Heart right ventricle (tissue), 16 donors: ENCODE measurements around the gene TMEM51. TPM values are rescaled to one million over a fixed set of nuclear protein-coding genes. Genes with fewer than 3 reads are reported as not detected.

Experiments
- ATAC-seq, 8 donors: fragments of 200-7000 bp; cut with Tn5 transposase; one replicate each; pipeline ENCODE4 v1.9.1; 2020; ENCODE audit warnings: mild to moderate bottlenecking in 8 of 8, moderate library complexity in 8 of 8, moderate number of reproducible peaks in 1 of 8
- DNase-seq, 2 donors: peaks; one replicate each; pipeline ENCODE4 v3.0.0-alpha.2; 2020
- H3K27ac ChIP-seq, 10 donors: fragments of 200-600 bp; sonication (generic) in 2 of 10; one replicate each; pipeline versions ENCODE4 v1.5.0 to v1.8.0; 2020 to 2022; ENCODE audit warnings: mild to moderate bottlenecking in 3 of 10
- H3K27me3 ChIP-seq, 7 donors: fragments of 200-600 bp; one replicate each; pipeline ENCODE4 v1.8.0; 2021 to 2022; ENCODE audit warnings: mild to moderate bottlenecking in 2 of 7
- H3K36me3 ChIP-seq, 9 donors: fragments of 200-600 bp; sonication (generic) in 1 of 9; one replicate each; pipeline versions ENCODE4 v1.5.0 to v1.8.0; 2020 to 2022; ENCODE audit warnings: mild to moderate bottlenecking in 2 of 9
- H3K4me1 ChIP-seq, 9 donors: fragments of 200-600 bp; sonication (generic) in 1 of 9; one replicate each; pipeline versions ENCODE4 v1.5.0 to v1.8.0; 2020 to 2022; ENCODE audit warnings: mild to moderate bottlenecking in 4 of 9
- H3K4me3 ChIP-seq, 10 donors: fragments of 200-600 bp; sonication (generic) in 2 of 10; one replicate each; pipeline versions ENCODE4 v1.5.0 to v1.8.0; 2020 to 2022; ENCODE audit warnings: mild to moderate bottlenecking in 7 of 10, moderate library complexity in 2 of 10
- H3K9me3 ChIP-seq, 11 donors: fragments of 200-600 bp in 10 of 11; sonication (generic) in 2 of 11; one replicate each; pipeline versions ENCODE4 v1.5.0 to v1.8.0; 2013 to 2022; ENCODE audit warnings: mild to moderate bottlenecking in 2 of 11, control low read depth in 1 of 11, moderate library complexity in 1 of 11
- CTCF ChIP-seq, 9 donors: fragments of 200-600 bp; sonication (generic) in 2 of 9; IDR thresholded peaks; one replicate each; pipeline versions ENCODE4 v1.5.0 to v1.8.0; 2021 to 2022; ENCODE audit warnings: antibody characterized with exemption in 9 of 9, mild to moderate bottlenecking in 5 of 9, moderate library complexity in 1 of 9
- WGBS, 2 donors: extraction: QIAGEN DNeasy Blood & Tissue Kit; methylation state at CpG; one replicate each; pipeline ENCODE4 v1.1.7; 2013; ENCODE audit warnings: inconsistent platforms in 1 of 2; 5-methylcytosine and 5-hydroxymethylcytosine counted together
- intact Hi-C, 10 donors: fragments of 100-400 bp; cut with DNase I; formaldehyde crosslinking; loops; one replicate each; pipeline versions ENCODE4 v1.11.1 to v1.14.2; 2022
- polyA plus RNA-seq, 2 donors: library from polyadenylated mRNA; stranded (reverse); fragments of 200-250 nt; gene quantifications; one replicate each; pipeline ENCODE4 v1.2.3, GENCODE V29; 2013
- total RNA-seq, 10 donors: library from RNA; stranded (reverse); fragmentation: NEBNext Ultra II Directional in 3 of 10; extraction: Animal tissue kit (Norgen Biotek cat#: 25700) in 3 of 10; gene quantifications; one replicate each; pipeline versions ENCODE4 v1.2.1 to v1.2.4, GENCODE V29; 2021 to 2023
- donor health status: Arrhythmogenic right ventricular cardiomyopathy.
- donor health status: ischemic (EF 13 %, LVEDD 7.1; RV severe dilation, severe dysfunction).
- donor health status: healthy with polysubstance abuse.
- donor health status: DM: no; HTN: yes; CAD: no.
- donor health status: DM: no; HTN: no; CAD: no.
- donor health status: ischemic (EF 25% LVEDD 6.9; RV normal size, moderate dysfunction).
- donor health status: ischemic (EF 25% LVEDD 5.7; RV mildly dilated, moderate dysfunction).
- donor health status: healthy.
- donor health status: DM: yes; HTN: yes; CAD: no.
- donor health status: Ischemic cardiomyopathy.
- donor health status: ischemic (EF 35%, LVEDD 5.7; RV mildly dilated, moderate dysfunction).
- donor health status: nonischemic (EF 11% LVEDD 7.7; RV severe dilation, severe dysfunction).
- donor health status: DM: yes; HTN: yes; CAD: no.
- donor health status: PGD.
- donor health status: ischemic (EF 29% LVEDD 5.4; RV normal size, mild dysfunction).
- donor health status: nonischemic (EF 23%, LVEDD 6.1; RV moderate dilation, normal function).

The TMEM51 gene
- total and polyA plus RNA-seq, 12 donors, result 2.0 to 9.5 (median 3.2) TPM

DNA sequence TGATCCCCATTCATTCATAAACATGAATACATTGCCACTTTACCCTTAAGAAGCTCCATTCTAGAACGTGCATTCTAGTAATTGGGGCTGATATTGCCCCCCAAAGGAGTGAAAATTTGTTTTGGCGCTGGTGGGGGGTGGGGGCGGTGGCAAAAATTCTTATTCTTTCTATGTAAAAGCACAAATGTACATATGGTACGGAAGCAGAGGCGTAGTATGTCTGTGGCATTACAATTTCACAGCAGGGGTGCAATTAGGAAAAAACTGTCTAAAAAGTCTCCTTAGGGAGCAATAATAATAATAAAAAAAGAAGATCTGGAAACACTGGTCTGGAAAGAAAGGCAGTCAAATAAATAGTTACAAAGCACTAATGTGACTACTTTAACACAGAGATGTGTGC, 40.4 kb upstream of the TMEM51 start:
- no peaks in the 10 kb centered on the region for H3K36me3 ChIP-seq
- WGBS, 2 donors, result 92 to 94% methylated on average over 5 of the region's 5 CpGs
- ATAC-seq, result no peak
- TF ChIP-seq CTCF (IDR thresholded peaks at IDR 0.05), result no peak
- H3K27me3 ChIP-seq, result peaks cover 0 to 3% (median 0%) of the 10 kb centered on the region in 7 donors
- intact Hi-C loops, result no loop called here
- DNase-seq, result no peak
- H3K9me3 ChIP-seq, result no peaks in the 10 kb centered on the region
- no peak overlapping the region for H3K4me3 ChIP-seq
- H3K4me1 ChIP-seq, result no peaks in the 10 kb centered on the region
- no peak overlapping the region for H3K27ac ChIP-seq

DNA sequence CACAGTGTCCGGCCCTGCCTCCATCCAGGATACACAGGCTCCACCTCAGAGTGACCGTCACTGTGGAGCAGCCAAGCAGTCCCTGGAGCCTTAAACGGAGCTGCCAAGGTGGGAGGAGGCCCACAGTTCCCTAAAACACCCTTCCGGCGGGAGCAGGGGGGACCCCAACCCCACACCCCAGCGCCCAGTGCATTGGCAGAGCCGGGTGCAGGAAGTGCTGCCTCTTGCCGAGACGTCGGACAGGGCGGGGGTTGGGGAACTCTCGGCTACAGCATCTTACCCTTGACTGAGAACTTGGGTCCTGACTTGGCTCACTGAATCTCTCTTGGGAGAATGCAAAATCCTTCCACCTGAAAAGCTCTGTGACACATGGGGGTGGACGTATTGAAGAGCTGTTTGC, 38.7 kb upstream of the TMEM51 start:
- no peaks in the 10 kb centered on the region for H3K9me3 ChIP-seq
- no peak for DNase-seq
- no peaks in the 10 kb centered on the region for H3K4me1 ChIP-seq
- H3K4me3 ChIP-seq, result no peak overlapping the region
- intact Hi-C loops, result no loop called here
- TF ChIP-seq CTCF (IDR thresholded peaks at IDR 0.05), result no peak
- no peaks in the 10 kb centered on the region for H3K36me3 ChIP-seq
- ATAC-seq, result no peak
- H3K27ac ChIP-seq, result no peak overlapping the region
- H3K27me3 ChIP-seq, result peaks cover 0 to 5% (median 0%) of the 10 kb centered on the region in 7 donors
- 91 to 92% methylated on average over 13 of the region's 13 CpGs for WGBS, 2 donors

DNA sequence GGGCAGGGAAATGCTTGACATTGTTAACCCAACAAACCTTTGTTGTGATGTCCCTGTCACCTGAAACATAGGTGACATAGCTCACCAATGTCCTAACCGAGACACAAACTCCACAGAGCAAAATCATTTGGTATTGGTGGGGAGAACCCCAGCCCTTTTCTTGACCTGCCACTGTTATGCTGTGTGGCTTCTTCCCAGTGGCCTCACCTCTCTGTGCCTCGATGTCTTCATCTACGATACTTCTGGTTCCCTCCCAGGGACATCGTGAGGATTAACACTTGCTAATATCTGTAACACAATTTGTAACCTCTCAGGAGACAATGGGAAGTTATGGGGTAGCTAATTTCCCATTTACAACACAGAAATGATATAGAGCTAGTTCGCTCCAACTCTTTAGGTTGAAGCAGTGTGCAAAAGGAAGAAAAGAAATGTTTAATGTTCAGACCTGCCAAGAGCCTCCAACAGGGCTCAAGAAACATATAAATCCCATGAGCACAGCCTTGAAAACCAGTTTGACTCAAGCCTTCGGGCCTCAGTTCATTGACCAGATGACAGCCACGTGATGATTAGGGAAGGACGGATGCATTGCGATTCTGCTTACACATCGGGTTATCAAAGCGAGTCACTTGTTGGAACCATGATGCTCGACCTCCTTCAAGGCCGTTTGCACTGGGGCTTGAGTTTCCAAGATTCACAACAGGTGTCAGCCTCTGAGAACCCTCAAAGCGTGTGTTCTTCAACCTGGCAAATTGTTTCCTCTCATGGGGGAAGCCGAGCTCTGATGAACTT, 37.8 kb upstream of the TMEM51 start:
- no peak for ATAC-seq
- Histone ChIP-seq H3K27me3 (peaks cover 0 to 8% (median 0%) of the 10 kb centered on the region in 7 donors), H3K4me3 (no peak overlapping the region), H3K9me3 (no peaks in the 10 kb centered on the region), H3K36me3 (no peaks in the 10 kb centered on the region), H3K27ac (no peak overlapping the region), H3K4me1 (no peaks in the 10 kb centered on the region)
- WGBS, 2 donors, result 89 to 93% methylated on average over 15 of the region's 15 CpGs
- no peak for DNase-seq
- TF ChIP-seq CTCF (IDR thresholded peaks at IDR 0.05), result no peak
- intact Hi-C loops, result no loop called here

DNA sequence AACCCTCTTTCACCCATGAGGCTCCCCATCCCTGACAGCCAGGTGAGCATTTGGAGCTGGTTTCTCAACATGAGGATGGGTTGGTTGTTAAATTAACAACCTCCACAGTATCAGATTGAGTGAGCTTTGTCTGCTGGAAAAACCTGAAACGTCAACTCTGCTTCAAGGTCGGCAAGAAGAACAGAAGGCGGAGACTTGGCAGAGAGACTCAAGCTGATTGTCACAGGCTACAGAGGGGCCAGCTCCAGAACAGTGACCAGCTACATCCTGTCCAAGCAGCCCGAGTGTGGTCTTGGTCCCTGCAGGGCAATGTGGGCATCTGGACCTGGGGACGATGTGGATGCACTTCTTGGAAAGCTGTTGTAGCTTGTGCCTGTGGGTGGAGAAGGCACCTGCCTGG, 36.6 kb upstream of the TMEM51 start:
- no peak for TF ChIP-seq CTCF (IDR thresholded peaks at IDR 0.05)
- 43 to 47% methylated on average over 5 of the region's 5 CpGs for WGBS, 2 donors
- intact Hi-C loops, result no loop called here
- H3K27me3 ChIP-seq, result peaks cover 0 to 8% (median 0%) of the 10 kb centered on the region in 7 donors
- H3K4me1 ChIP-seq, result no peaks in the 10 kb centered on the region
- H3K27ac ChIP-seq, result no peak overlapping the region
- H3K9me3 ChIP-seq, result no peaks in the 10 kb centered on the region
- H3K36me3 ChIP-seq, result no peaks in the 10 kb centered on the region
- peak in 1 of 8 donors; percentile 50 for ATAC-seq
- H3K4me3 ChIP-seq, result no peak overlapping the region
- no peak for DNase-seq
